ENCODE measurements around the gene CREB3L2. TPM values are rescaled to one million over a fixed set of nuclear protein-coding genes. Genes with fewer than 3 reads are reported as not detected.

CREB3L2 gene
- total RNA-seq, 2 donors from 2014 or later = 41.5 to 80.1 TPM

DNA sequence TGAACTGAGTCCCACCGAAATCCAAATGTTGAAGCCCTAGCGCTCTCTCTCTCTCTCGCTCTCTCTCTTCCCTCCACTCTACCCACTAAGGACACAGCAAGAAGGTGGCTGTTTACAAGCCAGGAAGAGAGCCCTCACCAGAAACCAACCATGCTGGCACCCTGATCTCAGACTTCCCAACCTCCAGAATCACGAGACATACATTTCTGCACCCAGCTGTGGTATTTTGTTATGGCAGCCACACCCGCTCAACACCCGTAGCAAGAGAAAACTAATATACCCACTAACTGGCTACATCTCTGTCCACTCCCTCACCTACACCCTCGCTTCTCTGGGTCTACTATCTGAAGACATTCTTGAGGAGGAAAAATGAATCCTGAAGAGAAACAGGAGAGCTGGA lies 54.8 kb downstream of the CREB3L2 start:
- DNase-seq (no peak), ATAC-seq (no peak)
- intact Hi-C loops (cut with DNase I) = no loop called here

DNA sequence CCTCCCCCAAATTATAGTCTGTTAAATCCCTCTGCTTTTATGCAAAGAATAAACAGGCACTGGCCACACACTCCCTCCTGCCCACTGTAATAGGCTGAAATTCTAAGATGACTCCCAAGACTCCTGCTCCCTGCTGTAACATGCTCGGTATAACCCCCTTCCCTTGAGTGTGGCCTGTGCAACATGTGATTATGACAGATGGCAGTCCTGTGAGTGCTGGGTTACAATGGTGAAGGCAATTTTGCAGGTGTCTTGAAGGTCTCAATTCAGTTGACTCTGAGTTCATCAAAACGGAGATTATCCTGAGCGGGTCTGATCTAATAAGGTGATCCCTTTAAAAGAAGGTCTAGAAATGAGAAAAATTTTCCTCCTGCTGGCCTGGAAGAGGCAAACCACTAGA lies 55.9 kb downstream of the CREB3L2 start:
- intact Hi-C loops (cut with DNase I) = no loop called here
- no peak for DNase-seq
- no peak for ATAC-seq

GRCh38 chr7:137944168-137944567 lies 57.7 kb downstream of the CREB3L2 start:
- ATAC-seq = peak in 1 of 2 donors; percentile 42
- no peak for DNase-seq
- intact Hi-C loops (cut with DNase I) = no loop called here

GRCh38 chr7:137943132-137943551 lies 58.7 kb downstream of the CREB3L2 start:
- DNase-seq = peak; percentile 37
- peak; percentile 84 to 89 for ATAC-seq
- intact Hi-C loops (cut with DNase I) = no loop called here

- intact Hi-C loops (cut with DNase I) = no loop called here
- DNase-seq (no peak), ATAC-seq (no peak)
Observed at GRCh38 chr7:137942484-137943115, 59.3 kb downstream of the CREB3L2 start.

DNA sequence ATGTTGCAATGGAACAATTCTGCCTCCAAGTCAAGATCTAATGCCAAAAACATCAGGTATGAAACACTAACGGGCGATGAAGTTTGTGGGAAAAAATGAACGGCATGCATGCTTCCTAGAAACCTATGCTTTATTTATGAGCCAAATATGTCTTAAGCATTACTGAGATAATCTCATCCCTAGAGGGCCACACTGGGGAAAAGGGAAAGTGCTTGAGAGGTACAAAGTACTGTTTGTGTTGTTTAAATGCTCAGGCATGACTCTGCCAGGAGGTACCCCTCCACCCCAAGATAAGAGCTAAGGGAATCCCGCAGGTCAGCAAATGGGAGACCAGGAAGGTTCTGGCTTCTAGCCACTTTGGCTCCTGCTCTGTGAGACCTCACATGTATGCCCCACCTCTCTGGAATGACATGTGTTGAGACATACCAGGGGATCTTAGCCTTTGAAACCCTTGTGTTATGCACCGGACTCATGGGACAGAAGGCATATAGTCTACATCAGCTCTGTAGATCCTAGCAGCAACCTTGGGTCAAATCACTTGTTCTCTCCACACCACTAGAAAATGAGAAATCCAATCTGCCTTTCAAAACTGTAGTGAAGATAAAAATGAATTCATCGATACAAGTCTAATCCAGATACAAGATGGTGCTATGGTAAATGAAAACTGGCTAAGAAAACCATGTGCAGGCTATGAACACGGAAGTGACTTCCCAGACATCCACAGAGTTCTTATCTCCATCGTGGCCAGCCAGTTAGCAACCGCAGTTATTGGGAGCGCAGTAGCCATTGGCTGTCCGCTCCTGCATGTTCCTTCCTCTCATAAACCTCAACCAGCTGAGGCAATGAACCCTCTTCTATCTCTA lies 61.0 kb downstream of the CREB3L2 start:
- intact Hi-C loops (cut with DNase I) = no loop called here
- ATAC-seq = peak in 1 of 2 donors; percentile 17
- peak; percentile 42 for DNase-seq

DNA sequence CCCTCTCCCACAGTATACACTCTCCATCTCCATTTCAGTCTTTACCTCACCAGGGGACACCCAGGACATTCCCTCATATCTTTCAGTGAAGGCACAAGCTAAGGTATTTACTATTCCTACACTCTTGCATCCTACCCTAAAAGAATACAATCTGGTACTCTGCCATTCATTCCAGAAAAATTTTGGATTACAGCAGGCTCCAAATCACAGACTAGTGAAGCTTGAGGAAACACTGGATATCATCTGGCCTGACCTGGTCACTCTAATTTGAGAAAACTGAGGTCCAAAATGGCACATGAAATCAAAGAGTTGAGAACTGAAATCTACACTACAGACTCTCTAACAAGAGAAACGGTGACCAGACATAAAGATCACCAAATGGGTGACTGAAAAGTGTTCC lies 61.7 kb downstream of the CREB3L2 start:
- intact Hi-C loops (cut with DNase I) = no loop called here
- ATAC-seq (no peak), DNase-seq (no peak)

DNA sequence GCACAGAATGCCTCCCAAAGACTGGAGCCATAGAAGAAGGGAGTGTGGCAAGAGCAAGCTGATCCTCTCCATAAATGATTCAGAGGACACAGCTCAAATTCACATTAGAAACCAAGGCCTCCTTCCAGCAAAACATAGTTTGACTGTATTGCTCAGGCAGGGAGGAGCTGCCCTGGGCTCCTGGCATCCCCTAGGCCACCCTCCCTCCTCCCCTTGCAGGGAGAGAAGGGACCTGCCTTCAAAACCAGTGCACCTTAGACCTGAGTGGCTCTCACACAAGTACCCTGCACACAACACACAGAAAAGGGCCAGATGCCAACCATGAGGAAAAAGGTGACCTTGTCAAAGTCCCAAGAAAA lies 64.7 kb downstream of the CREB3L2 start:
- ATAC-seq (peak in 1 of 2 donors; percentile 7), DNase-seq (no peak)
- intact Hi-C loops (cut with DNase I) = no loop called here

- intact Hi-C loops (cut with DNase I) = no loop called here
- ATAC-seq (no peak), DNase-seq (no peak)
Observed at GRCh38 chr7:137936509-137937201, 65.2 kb downstream of the CREB3L2 start.

DNA sequence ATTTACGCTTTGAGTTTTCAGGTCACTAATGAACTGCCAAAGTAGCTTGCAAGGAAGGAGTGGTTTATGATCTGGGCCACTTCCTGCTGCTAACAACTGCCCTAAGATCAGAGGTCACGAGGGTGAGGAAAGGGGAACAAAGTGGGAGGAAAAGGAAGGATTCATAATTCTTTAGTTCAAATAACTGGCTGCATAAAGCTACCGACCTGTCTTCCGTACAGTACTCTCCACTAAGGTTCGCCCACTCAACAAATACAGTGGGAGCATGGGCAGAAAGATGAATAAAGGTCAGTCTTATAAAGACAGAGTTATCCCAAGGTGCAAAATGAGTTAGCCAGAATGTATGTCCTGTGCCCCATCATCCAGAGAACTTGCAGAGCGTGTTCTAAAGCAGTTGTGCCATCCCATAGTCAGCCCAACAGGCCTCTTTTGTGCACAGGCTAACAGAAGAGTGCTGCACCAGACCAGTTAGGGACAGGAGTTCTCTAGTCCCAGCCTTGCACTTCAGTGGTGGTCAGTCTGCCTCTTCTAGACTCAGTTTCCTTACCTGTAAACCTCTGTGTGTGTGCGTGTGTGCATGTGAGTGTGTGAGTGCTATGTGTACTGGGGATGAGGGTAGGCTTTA lies 65.9 kb downstream of the CREB3L2 start:
- ATAC-seq = peak in 1 of 2 donors; percentile 15
- no peak for DNase-seq
- intact Hi-C loops (cut with DNase I) = no loop called here

DNA sequence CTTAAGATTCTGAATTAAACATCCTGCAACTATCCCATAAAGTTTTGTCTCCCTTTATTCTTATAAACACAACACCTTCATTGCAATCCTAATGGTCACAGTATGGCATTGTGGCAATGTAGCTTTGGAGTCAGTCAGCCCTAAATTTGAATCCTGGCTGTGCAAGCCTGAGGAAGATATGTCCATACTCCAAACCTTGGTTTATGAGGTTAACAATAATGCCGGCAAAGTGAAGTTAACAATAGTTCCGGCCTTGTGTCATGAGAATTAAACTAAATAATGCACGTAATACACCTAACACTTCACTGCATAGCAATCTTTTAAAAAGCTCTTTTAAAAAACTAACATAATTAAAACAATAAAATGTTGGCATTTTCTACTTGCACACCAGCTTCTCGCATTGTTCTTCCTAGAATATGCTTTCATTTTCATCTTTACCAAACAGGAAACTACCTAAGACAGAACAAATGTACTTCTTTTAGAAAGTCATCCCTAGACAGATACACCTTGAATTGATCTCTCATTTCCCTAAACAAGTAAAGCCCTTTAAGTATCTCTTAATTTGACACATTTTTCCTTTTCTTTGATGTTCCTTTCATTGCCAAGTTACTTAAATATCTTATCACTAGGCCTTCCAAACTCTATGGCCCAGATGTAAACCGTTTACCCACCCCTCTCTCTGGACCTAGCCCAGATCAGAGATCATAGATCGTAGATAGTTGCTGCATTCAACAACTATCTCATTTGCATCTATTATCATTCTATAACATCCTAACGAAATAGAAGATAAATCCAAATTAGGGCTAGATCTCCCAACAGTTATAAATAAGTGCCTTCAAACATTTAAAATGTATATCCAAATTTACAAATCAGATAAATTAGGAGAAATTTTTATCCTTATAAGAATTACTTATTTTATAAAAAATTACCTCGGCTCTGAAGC lies 66.7 kb downstream of the CREB3L2 start:
- ATAC-seq = no peak
- intact Hi-C loops (cut with DNase I) = no loop called here
- DNase-seq = no peak

- no peak for ATAC-seq
- intact Hi-C loops (cut with DNase I) = no loop called here
- DNase-seq = no peak
Observed at GRCh38 chr7:137934176-137934826, 67.6 kb downstream of the CREB3L2 start.

DNA sequence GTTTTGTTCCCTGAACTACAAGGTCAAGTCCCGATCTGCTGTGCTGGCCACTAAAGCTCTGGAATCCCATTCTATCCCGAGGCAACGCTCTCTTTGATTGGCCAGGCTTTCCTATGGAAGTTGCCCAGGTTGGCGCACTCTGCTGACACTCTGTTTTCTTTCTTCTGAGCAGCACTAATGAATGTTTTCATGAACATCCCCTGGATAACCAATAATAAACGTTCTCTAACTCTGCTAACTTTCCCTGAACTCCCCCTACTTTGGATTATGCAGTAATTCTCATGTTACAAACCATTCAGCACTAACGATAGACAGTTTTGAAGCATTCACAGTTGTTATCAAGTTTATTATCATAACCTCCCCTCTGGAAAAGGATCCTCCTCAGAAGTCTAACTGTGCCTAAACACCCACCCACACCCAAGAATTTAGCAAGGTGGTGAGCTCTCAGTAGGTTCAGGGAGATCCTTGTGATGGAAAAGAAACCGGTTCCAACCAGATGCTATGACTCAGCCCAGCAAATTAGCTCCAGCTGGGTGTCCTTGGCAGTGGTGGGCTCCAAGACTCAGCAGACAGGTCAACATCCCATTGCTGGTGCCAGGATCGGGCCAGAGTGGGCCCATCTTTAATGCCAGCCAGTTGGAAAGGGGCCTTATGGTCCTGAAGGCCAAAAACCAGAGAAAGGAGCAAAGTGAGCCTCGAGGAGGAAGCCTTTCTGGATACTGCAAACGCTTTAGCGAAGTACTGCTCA lies 68.4 kb downstream of the CREB3L2 start:
- intact Hi-C loops (cut with DNase I) = no loop called here
- ATAC-seq (peak; percentile 39 to 67), DNase-seq (peak; percentile 43)

GRCh38 chr7:137932881-137933269 lies 69.0 kb downstream of the CREB3L2 start:
- ATAC-seq (peak; percentile 37 to 38), DNase-seq (no peak)
- intact Hi-C loops (cut with DNase I) = no loop called here

GRCh38 chr7:137931823-137932222 lies 70.1 kb downstream of the CREB3L2 start:
- DNase-seq = no peak
- no peak for ATAC-seq
- intact Hi-C loops (cut with DNase I) = no loop called here

DNA sequence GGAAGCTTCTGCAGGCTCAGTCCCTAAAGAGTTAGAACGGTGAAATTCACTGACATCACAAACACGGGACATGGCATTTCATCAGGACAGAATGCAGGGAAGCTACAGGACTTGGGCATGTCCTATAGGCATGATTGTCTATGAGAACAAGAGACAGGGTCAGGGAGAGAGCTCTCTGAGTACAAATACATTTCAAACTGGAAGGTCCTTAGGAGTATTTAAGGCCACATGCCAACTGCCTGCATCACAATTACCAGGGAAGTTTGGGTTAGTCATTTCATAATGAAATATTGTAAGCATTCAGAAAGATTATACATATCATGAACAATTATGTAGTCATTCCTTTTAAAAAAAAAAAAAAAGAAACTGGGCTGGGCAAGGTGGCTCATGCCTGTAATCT lies 71.3 kb downstream of the CREB3L2 start:
- ATAC-seq (no peak), DNase-seq (no peak)
- intact Hi-C loops (cut with DNase I) = no loop called here

DNA sequence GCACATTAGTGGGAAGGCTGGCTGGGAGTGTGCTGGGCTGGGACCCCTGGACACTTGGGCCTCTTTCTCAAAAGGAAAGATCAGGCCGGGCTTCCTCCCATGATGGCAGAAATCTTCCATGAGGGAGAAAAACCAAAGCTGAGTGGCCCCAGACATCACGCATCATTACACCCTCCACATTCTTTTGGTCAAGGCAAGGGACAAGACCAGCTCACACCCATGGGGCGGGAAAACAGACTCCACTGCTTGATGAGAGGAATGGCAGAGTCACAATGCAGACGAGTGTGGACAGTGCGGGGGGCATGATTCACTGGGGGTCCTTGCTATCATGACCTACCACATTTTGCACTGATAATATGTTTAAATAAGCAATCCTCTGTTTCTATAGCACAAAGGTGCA lies 73.3 kb downstream of the CREB3L2 start:
- ATAC-seq (no peak), DNase-seq (no peak)
- intact Hi-C loops (cut with DNase I) = no loop called here

GRCh38 chr7:137927386-137927785 lies 74.5 kb downstream of the CREB3L2 start:
- DNase-seq = no peak
- ATAC-seq = no peak
- intact Hi-C loops (cut with DNase I) = no loop called here
